ENCODE data around the gene KAT7. TPM values are rescaled to one million over a fixed set of nuclear protein-coding genes. Genes with fewer than 3 reads are reported as not detected.
A peak's percentile ranks its signal among the peaks of the same experiment; 100 is the strongest.

KAT7 gene
- total RNA-seq, 3 donors from 2014 or later, result 59.4 to 66.6 (median 63.8) TPM

DNA sequence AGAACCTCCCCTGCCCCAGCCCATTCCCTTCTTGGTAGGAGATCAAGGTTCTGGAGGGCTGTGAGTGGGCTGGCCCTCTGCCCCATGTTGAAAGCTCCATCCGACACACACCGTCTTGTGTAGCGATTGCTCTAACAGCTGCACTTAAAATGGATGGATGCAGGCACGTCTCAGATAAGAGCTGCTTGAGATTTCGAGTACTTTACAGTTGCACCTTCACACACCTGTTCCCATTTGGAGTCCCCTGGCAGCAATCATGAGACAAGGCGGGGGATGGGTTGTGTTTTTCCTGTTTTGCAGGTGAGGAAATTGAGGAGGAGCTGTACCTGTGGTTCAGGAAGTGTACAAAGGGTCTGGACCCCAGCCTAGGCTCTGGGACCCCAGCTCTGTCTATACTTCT is 85.0 kb downstream of the KAT7 start:
- Mint-ChIP-seq H3K36me3 (ENCODE audit: insufficient read depth) (no peaks in the 10 kb centered on the region), H3K27me3 (ENCODE audit: low read depth) (peaks cover 7% of the 10 kb centered on the region), H3K9me3 (no peaks in the 10 kb centered on the region), H3K4me3 (no peak overlapping the region), H3K4me1 (ENCODE audit: low read depth) (peaks cover 16% of the 10 kb centered on the region)
- ATAC-seq (no peak), DNase-seq (no peak)

- no peak for ATAC-seq
- peaks cover 9% of the 10 kb centered on the region for H3K27me3 Mint-ChIP-seq (ENCODE audit: low read depth)
- peaks cover 16% of the 10 kb centered on the region for H3K4me1 Mint-ChIP-seq (ENCODE audit: low read depth)
- H3K36me3 Mint-ChIP-seq (ENCODE audit: insufficient read depth), result no peaks in the 10 kb centered on the region
- DNase-seq, result no peak
- H3K4me3 Mint-ChIP-seq, result no peak overlapping the region
- no peaks in the 10 kb centered on the region for H3K9me3 Mint-ChIP-seq
These were observed 85.4 kb downstream of the KAT7 start for GRCh38 chr17:49873926-49874325.

GRCh38 chr17:49874911-49875310 is 86.4 kb downstream of the KAT7 start:
- Mint-ChIP-seq H3K36me3 (ENCODE audit: insufficient read depth) (no peaks in the 10 kb centered on the region), H3K4me3 (no peak overlapping the region), H3K27me3 (ENCODE audit: low read depth) (peaks cover 18% of the 10 kb centered on the region), H3K4me1 (ENCODE audit: low read depth) (peaks cover 16% of the 10 kb centered on the region), H3K9me3 (no peaks in the 10 kb centered on the region)
- DNase-seq, result no peak
- ATAC-seq, result no peak

GRCh38 chr17:49875685-49876084 is 87.2 kb downstream of the KAT7 start:
- no peak overlapping the region for H3K4me3 Mint-ChIP-seq
- peaks cover 21% of the 10 kb centered on the region for H3K4me1 Mint-ChIP-seq (ENCODE audit: low read depth)
- H3K27me3 Mint-ChIP-seq (ENCODE audit: low read depth), result peaks cover 26% of the 10 kb centered on the region
- DNase-seq, result no peak
- no peaks in the 10 kb centered on the region for H3K9me3 Mint-ChIP-seq
- no peak for ATAC-seq
- H3K36me3 Mint-ChIP-seq (ENCODE audit: insufficient read depth), result no peaks in the 10 kb centered on the region

DNA sequence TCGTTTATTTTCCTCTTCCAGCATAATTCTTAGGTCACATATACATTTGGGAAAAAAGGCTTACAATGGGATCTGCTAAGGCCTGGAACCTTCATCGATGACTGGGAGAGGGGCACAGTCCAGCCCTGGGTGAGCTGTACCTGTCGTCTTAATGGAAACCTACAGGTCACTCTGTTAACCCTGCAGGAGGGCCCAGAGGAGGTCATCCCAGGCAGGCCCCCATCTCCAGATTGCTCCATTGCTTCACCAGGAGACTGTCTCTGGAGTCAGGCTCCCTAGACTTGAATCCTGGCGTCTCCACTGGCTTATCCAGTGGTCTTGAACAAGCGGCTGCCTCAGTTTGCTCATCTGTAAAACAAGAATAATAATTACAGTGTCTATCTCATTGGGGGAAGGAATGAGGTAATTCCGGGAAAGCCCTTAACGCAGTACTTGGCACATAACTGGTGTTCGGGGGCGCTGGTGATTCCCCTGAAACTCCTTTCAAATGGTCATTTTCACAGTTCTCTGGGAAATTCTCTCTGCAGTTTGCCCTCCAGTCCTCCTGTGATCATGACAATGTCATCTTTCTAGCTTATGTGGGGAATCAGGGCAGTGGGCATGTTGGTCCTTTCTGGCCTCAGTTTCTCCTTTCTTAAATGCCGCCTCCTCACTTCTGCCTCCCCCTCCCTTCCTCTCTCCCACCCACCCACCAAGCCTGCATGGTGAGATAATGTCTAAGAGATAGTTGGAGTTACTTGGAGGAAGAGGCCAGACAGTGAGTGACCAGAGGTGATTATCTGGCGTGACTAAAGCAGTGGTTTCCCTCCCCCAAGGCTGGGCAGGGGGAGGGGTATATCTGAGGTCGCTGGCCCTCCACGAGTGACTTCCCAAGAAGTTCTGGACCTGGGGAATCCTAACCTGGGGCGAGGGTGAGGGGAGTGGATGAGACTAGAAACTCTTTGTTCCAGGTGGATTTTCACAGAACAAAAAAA is 90.7 kb downstream of the KAT7 start:
- no peaks in the 10 kb centered on the region for H3K36me3 Mint-ChIP-seq (ENCODE audit: insufficient read depth)
- ATAC-seq (no peak), DNase-seq (no peak)
- H3K27me3 Mint-ChIP-seq (ENCODE audit: low read depth), result peaks cover 42% of the 10 kb centered on the region
- H3K4me1 Mint-ChIP-seq (ENCODE audit: low read depth), result peaks cover 4% of the 10 kb centered on the region
- no peak overlapping the region for H3K4me3 Mint-ChIP-seq
- no peaks in the 10 kb centered on the region for H3K9me3 Mint-ChIP-seq

DNA sequence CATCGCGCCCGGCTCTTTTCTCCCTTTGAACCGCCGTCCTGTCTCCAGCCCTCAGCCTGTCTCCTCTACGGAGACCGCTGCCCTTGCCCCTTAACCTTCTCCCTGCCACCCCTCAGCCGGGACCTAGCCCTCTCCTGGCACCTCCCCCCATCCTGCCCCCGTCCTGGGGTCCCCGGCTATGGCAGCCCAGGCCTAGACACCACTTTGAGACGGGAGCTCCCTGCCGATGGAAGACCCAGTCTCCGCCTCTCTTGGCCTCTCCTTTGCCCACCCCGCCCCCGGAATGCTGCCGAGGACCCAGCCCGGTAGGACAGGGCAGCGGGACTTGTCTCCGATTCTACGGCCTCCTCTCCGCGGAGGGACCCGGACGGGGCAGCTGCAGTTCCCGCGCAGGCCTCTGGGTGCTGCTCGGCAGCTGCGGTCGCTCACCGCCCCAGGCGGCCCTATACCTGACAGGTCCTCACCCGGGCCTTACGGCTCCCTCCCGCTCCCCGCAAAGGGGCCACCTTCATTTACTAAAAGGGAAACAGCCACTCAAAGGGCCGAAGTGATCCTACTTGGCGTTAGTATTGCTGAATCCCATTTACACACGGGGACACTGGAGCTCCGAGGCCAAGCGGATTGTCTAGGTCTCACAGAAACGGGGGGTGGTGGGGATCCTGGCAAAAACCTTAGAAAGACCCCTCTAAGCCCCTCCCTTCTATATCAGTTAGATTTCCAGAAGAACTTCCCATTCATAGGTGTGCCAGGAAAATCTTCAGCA is 92.0 kb downstream of the KAT7 start:
- Mint-ChIP-seq H3K27me3 (ENCODE audit: low read depth) (peaks cover 45% of the 10 kb centered on the region), H3K4me3 (no peak overlapping the region)
- peak; percentile 97 to 98 for ATAC-seq

GRCh38 chr17:49881054-49881402 is 92.5 kb downstream of the KAT7 start:
- peaks cover 48% of the 10 kb centered on the region for H3K27me3 Mint-ChIP-seq (ENCODE audit: low read depth)
- no peaks in the 10 kb centered on the region for H3K9me3 Mint-ChIP-seq
- H3K4me1 Mint-ChIP-seq (ENCODE audit: low read depth), result peaks cover 4% of the 10 kb centered on the region
- H3K4me3 Mint-ChIP-seq, result no peak overlapping the region
- DNase-seq (no peak), ATAC-seq (no peak)
- no peaks in the 10 kb centered on the region for H3K36me3 Mint-ChIP-seq (ENCODE audit: insufficient read depth)

More for the DNA sequence above, 92.0 kb downstream of the KAT7 start:
- peaks cover 4% of the 10 kb centered on the region for H3K4me1 Mint-ChIP-seq (ENCODE audit: low read depth)
- H3K9me3 Mint-ChIP-seq, result no peaks in the 10 kb centered on the region
- H3K36me3 Mint-ChIP-seq (ENCODE audit: insufficient read depth), result no peaks in the 10 kb centered on the region
- DNase-seq, result peak; percentile 66

- Mint-ChIP-seq H3K4me1 (ENCODE audit: low read depth) (peaks cover 4% of the 10 kb centered on the region), H3K36me3 (ENCODE audit: insufficient read depth) (no peaks in the 10 kb centered on the region), H3K4me3 (no peak overlapping the region), H3K9me3 (no peaks in the 10 kb centered on the region), H3K27me3 (ENCODE audit: low read depth) (peaks cover 52% of the 10 kb centered on the region)
- no peak for ATAC-seq
- no peak for DNase-seq
These were observed 94.0 kb downstream of the KAT7 start for GRCh38 chr17:49882434-49882833.

Other genes with a start within 250 kb of the KAT7 start
- under 1 TPM in 1 of 3 donors, not detected in 2; 0.19 TPM for gene NXPH3, start 212.8 kb upstream of the KAT7 start, total RNA-seq
- 10 to 100 TPM; 61.4 to 78.1 (median 71.9) TPM for gene SPOP, start 110.6 kb upstream of the KAT7 start, total RNA-seq
- gene SLC35B1, start 80.7 kb upstream of the KAT7 start, total RNA-seq, result 10 to 100 TPM; 89.1 to 90.4 (median 90.3) TPM
- gene FAM117A, start 24.6 kb upstream of the KAT7 start, total RNA-seq, result 10 to 100 TPM; 10.3 to 12.1 (median 11.6) TPM
- gene TAC4, start 59.4 kb downstream of the KAT7 start, total RNA-seq, result not detected
- gene DLX4, start 180.5 kb downstream of the KAT7 start, total RNA-seq, result 1 to 10 TPM in 1 of 3 donors, under 1 TPM in 2; 0.73 to 1.1 (median 0.99) TPM
- under 1 TPM; 0.08 to 0.47 (median 0.25) TPM for gene DLX3, start 206.5 kb downstream of the KAT7 start, total RNA-seq

Data from activated T-cell treated with anti-CD3 and anti-CD28 coated beads, Interleukin-2, amount 50 U/mL, for 4 hours (primary cell).